Measurements from ENCODE around the gene DNAAF5.
"Not testable (repeated sequence)": the region's sequence is repeated elsewhere in the genome, so short reads cannot be mapped to it uniquely, and the experiment has no call there.

DNAAF5 gene

DNA sequence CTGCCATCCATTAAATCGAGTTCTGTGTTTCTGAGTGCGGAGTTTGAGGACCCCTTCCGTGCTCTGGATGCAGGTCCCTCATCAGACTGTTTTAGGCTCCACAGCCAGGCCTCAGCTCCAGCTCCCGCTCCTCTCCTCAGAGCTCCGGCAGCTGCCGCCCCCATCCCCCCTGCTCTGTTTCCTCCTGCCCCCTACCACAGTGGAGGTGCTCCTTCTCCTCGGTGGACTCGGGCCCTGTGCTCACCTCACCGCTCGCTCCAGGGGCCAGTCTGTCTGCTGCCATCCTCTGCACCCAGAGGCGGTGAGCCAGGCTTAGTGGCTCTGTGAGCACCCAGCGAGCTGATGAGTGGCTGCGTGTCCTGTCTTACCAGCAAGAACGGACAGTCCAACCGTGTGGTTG is 21.9 kb downstream of the DNAAF5 start:
- no peak for DNase-seq

DNA sequence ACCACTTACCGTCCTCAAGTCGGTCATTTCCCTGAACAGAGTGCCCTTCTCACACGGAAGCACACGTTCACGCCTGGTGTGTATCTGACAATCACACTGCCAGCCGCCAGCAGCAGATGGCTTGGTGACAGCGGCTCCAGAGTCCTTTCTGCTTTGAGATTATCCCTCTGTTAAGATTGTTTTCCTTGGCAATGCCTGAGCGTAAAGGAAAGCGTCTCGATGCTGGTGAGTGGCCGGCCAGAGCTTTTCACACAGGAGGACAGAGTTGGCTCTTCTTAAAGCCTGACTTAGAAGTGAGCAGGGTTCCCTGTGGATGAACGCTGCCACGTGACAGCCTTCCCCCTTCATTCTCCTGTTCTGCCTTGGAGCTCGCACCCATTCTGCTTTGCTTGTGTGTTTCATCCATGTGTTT is 22.6 kb downstream of the DNAAF5 start:
- DNase-seq, result no peak

DNA sequence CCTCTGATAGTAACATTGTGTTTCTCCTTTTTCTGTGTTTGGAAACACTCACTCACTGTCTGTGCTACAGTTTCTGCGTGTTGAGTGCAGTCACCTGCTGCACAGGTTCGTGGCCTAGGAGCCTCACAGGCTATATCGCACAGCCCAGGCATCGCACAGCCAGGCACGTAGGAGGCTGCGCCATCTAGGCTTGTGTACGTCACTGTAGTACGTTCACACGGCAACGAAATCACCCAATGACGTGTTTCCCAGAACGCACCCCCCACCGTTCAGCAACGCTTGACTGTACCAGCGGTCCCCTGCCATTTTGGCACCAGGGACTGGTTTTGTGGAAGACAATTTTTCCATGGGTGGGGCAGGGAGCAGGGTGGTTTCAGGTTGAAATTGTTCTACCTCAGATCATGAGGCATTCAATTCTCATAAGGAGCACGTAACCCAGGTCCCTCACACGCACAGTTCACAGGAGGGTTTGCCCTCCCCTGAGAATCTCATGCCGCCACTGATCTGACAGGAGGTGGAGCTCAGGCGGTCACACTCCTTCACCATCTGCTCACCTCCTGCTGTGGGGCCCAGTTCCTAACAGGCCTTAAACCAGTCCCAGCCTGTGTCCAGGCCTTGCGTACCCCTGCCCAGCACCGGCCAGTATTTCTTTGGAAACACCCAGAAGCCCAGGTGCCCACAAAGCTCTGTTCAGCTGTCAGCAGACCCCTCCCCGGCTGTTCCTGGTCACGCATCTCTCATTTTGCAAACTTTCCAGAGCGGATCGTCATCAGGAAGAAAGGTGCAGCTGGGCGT is 23.8 kb downstream of the DNAAF5 start:
- DNase-seq, result no peak

DNA sequence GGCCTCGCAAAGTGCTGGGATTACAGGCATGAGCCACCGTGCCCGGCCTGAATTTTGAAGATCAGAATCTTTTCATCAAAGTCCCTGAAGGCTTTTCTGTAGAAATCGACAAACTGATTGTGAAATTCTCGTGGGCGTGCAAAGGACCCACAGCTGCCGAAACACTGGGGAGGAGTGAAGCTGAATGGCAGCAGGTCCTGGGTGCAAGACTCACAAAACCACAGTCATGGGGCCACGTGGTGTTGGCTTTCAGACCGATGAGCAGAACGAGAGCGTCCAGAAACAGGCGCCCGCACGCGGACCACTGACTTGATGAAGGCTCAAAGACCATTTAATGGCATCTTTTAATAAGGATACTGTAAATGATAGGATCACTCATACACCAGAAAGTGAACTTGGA is 25.3 kb downstream of the DNAAF5 start:
- no peak for DNase-seq

GRCh38 chr7:752256-752655 is 25.8 kb downstream of the DNAAF5 start:
- DNase-seq, result not testable (repeated sequence)

DNA sequence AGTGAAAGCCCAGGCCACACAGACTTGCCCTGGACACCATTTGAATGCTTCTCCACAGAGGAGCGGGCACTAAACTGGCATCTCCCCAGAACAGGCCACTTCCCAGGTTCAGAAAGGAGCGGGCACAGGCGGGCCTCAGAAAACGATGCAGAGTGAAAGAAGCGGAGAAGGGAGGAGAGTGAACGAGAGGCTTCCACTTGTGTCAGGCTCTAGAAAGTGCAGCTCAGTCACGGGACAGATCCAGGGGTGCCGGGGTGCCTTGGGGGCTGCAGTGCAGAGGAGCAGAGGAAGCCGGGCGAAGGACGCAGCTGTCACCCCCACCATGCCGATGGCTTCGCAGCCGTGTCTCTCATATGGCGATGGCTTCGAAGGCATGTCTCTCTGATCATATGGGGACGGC is 26.7 kb downstream of the DNAAF5 start:
- no peak for DNase-seq

- DNase-seq, result no peak
Measured at GRCh38 chr7:754531-755412, 28.3 kb downstream of the DNAAF5 start.

DNA sequence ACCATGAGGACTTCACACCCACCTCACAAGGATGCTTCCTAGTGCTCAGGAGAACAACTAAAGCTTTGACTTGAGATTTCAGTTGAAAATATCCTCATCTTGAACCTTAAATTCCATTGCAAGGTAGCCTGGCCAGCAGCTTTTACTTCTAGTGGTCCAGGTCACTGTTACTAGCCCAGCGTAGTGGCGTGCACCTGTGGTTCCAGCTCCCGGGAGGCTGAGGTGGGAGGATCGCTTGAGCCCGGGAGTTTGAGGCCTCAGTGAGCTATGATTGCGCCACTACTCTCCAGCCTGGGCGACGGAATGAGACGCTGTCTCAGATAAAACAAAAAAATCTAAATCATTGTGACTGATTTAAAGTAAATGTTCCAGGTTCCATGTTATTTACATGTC is 28.9 kb downstream of the DNAAF5 start:
- no peak for DNase-seq

DNA sequence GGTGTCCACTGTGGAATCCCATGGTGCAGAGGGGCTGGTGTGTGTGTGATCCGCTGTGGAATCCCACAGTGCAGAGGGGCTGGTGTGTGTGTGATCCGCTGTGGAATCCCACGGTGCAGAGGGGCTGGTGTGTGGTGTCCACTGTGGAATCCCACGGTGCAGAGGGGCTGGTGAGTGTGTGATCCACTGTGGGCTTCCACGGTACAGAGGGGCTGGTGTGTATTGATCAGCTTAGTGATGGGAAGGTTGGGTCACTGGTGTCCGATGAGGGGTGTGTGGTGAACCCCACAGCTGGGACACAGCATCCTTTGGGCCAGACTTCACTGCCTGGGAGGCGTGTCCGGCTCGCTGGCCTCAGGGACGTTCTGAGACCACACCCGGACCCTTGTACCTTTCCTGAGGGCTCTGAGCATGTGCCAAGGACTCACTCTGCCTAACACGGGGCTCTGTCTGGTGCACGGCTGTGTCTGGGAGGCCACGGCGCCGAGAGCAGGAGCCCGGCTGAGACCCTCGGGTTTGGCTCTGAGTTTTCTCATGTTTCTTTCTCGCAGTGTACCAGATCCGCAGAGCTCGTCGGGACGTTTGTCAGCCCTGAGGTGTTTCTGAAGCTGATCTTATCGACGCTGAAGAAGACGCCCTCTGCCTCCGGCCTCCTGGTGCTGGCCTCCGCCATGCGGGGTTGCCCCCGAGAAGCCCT is 29.9 kb downstream of the DNAAF5 start:
- DNase-seq, result no peak

DNA sequence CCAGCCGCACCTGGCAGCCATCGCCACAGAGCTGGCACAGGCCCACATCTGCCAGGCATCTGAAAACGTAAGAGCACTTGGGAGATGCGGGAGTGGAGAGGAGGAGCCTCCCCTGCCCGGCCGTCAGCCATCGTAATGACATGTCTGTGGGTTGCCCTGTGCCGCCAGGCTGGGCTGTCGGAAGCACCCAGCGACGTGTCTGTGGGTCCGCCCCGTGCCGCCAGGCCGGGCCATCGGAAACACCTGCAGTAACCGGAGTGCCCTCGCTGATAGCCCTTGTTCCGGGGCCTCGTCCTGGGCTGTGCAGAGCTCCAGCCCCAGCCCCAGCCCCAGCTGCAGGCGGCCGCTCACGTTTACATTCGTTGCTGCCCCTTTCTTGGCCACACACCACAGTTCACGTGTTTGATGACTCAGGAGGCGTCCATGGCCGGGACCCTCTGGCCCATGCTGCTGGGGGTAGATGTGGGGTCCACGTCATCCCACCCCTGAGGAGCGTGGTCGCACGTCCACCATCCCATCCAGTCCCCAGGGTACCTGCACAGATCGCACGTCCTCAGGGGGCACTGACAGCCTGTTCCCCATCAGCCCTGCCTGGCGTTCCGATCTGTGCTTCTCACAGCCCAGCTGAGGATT is 30.5 kb downstream of the DNAAF5 start:
- no peak for DNase-seq

- no peak for DNase-seq
Measured at GRCh38 chr7:757741-758163, 31.3 kb downstream of the DNAAF5 start.

DNA sequence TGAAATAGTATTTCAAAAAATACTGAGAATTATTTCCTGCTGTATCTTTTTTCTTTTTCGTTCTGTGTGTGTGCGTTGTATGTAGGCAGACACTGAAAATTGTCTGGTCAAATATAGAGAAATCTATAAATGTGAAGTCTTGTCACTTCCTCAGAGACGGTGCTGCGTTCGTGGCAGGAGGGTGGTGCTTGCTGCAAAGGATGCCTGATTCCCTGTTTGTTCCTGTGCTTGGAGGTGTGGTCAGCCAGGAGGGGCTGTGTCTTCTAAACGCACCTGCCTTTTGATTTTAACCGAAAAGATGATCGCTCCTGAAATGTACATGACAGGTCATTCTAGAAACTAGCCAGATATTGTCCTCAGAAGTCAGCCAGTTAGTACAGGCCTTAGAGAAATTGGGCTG is 33.1 kb downstream of the DNAAF5 start:
- no peak for DNase-seq

GRCh38 chr7:760006-760405 is 33.5 kb downstream of the DNAAF5 start:
- DNase-seq, result no peak

DNA sequence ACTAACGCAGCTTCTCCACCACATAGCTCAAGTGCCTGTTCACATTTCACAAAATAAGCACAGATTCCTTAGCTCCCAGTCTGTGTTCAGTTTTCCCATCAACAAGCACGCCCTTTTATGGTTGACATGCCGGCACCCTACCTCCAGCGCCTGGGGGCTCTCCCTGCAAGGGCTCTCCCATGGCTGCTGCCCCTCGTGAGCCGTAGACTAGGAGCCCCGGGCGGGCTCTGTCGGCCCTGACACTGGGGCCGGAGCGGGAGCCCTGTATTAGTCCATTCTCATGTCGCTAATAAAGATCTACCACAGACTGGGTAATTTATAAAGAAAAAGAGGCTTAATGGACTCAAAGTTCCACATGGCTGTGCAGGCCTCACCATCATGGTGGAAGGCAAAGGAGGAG is 34.6 kb downstream of the DNAAF5 start:
- no peak for DNase-seq

DNA sequence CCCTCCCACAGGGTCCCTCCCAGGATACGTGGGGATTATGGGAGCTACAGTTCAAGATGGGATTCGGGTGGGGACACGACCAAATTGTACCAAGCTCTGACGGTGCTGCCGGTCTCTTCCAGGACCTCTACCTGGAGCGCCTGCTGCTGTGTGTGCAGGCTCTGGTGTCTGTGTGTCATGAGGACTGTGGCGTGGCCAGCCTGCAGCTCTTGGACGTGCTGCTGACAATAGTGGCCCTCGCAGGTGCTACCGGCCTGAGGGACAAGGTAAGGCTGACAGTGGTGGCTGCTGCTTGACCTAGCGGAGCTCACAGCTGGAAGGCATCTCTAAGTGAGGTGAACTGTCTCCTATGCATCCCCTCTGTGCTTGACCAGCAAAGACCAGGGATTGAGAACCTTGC is 35.1 kb downstream of the DNAAF5 start:
- DNase-seq, result no peak

DNA sequence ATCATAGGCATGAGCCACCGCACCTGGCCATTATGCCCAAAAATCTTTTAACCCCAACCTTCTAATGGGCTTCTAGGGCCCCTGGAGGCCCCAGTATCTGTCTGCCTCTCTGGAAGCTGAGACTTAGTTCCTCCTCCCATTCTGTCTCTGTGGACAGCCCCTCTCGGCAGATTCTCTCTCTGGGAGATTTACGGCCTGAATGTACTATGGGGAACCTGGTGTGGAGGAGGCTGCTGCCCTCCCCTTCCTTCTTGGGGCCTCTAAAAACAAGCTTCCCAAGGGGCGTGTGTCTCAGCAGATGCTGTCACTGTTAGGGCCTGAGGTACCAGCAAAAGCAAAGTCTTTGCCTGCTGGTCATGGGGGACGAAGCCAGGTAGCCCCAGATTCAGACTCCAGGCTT is 36.4 kb downstream of the DNAAF5 start:
- DNase-seq, result no peak

GRCh38 chr7:763762-764161 is 37.3 kb downstream of the DNAAF5 start:
- no peak for DNase-seq

GRCh38 chr7:765383-765782 is 38.9 kb downstream of the DNAAF5 start:
- no peak for DNase-seq

GRCh38 chr7:767580-767940 is 41.1 kb downstream of the DNAAF5 start:
- peak; percentile 87 for DNase-seq

DNA sequence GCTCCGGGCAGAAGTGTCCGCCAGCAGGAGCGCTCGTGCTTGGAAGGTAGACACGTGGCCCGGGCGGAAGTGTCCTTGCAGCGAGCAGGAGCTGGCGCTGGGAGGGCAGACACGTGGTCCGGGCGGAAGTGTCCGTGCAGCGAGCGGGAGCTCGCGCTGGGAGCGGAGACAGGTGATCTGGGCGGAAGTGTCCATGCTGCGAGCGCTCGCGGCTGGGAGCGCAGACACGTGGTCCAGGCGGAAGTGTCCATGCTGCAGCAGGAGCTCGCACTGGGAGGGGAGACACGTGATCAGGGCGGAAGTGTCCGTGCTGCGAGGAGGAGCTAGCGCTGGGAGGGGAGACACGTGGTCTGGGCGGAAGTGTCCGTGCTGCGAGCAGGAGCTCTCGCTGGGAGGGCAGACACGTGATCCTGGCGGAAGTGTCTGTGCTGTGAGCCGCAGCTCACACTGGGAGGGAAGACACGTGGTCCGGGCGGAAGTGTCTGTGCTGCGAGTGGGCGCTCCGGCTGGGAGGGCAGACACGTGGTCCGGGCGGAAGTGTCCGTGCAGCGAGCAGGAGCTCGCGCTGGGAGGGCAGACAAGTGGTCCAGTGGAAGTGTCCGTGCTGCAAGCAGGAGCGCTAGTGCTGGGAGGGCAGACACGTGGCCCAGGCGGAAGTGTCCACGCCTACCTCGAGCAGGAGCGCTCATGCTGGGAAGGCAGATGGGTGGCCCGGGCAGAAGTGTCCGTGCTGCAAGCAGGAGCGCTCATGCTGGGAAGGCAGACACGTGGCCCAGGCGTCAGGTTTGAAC is 41.6 kb downstream of the DNAAF5 start:
- DNase-seq, result peak; percentile 99

GRCh38 chr7:768881-769504 is 42.5 kb downstream of the DNAAF5 start:
- DNase-seq, result no peak

- no peak for DNase-seq
Measured at GRCh38 chr7:770336-770735, 43.8 kb downstream of the DNAAF5 start.
